Femur (tissue), 1 donor: ENCODE data around the gene SMIM14.
A peak's percentile ranks its signal among the peaks of the same experiment; 100 is the strongest.
"Not testable (repeated sequence)": the region's sequence is repeated elsewhere in the genome, so short reads cannot be mapped to it uniquely, and the experiment has no call there.

Source experiments
- DNase-seq: peaks from one replicate; pipeline ENCODE4 v3.0.0-alpha.2; 2017

Gene SMIM14

GRCh38 chr4:39591290-39591689 is 47.4 kb downstream of the SMIM14 start:
- no peak for DNase-seq

- no peak for DNase-seq
Observed at GRCh38 chr4:39587881-39588280, 50.8 kb downstream of the SMIM14 start.

DNA sequence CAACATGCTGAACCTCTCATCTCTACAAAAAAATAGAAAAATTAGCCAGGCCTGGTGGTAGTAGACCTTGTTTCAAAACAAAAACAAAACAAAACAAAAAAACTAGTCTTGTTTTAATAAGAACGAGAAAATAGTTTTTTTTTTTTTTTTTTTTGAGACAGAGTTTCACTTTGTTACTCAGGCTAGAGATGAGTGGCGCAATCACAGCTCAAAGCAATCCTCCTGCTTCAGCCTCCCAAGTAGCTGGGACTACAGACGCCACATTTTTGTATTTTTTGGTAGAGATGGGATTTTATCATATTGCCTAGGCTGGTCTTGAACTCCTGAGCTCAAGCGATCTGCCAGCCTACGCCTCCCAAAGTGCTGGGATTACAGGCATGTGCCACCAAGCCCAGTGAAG is 63.7 kb downstream of the SMIM14 start:
- DNase-seq = no peak

DNA sequence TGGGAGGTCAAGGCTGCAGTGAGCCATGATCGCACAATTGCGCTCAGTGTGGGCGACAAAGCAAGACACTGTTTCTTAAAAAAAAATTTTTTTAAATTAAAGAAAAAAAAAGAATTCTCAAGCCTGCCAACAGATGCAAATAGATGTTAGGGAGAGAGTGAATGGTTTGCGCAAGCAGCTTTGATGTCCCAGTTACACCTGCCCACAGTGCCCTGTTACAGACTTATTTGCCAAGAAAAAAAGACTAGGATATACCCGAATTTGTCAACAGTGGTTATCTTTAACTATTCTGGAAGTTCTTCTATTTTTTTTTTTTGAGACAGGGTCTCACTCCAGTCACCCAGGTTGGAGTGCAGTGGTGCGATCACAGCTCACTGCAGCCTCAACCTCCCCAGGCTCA is 67.2 kb downstream of the SMIM14 start:
- no peak for DNase-seq

- no peak for DNase-seq
Observed at GRCh38 chr4:39571054-39571453, 67.6 kb downstream of the SMIM14 start.

DNA sequence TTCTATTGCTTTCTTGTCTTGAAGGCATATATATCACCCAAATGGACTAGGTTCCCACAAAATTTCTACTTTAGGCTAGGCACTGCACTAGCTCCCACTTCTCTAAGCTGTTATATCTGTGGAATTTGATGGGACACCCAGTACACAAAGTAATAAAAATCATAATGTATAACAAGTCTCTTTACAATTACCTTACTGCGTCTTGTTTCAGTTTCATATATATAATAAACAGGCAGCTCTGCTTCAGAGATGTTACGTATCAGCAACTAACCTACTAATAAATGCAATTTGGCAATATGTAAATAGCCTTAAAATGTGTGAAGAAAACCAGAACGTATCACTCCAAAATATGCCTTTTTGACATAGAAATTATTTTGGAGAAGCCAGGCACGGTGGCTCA is 69.5 kb downstream of the SMIM14 start:
- DNase-seq = no peak

GRCh38 chr4:39568805-39569204 is 69.9 kb downstream of the SMIM14 start:
- no peak for DNase-seq

DNA sequence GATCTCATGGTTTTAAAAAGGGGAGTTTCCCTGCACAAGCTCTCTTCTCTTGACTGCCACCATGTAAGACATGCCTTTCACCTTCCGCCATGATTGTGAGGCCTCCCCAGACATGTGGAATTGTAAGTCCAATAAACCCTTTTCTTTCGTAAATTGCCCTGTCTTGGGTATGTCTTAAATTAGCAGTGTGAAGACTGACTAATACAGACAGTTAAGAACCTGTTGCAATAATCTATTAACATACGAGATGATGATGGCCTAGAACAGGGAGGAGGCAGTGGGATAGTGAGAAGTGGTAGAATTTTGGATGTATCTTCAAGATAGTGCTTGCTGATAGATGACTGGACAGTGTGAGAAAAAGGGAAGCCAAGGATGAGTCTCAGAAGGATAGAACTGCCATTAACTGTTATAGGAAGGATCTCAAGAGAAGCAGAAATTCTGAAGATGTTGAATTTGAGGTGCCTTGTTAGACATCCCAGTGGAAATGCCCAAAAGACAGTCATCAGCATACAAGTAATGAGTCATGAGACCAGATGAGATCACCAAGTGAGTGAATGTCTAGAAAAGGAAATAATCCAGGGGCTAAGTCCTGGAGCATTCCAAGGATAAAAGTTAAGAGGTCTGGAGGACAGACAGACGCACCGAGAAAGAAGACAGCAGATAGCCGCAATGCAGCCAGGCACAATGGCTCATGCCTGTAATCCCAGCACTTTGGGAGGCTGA is 72.6 kb downstream of the SMIM14 start:
- no peak for DNase-seq

- DNase-seq = no peak
Observed at GRCh38 chr4:39563346-39563847, 75.3 kb downstream of the SMIM14 start.

DNA sequence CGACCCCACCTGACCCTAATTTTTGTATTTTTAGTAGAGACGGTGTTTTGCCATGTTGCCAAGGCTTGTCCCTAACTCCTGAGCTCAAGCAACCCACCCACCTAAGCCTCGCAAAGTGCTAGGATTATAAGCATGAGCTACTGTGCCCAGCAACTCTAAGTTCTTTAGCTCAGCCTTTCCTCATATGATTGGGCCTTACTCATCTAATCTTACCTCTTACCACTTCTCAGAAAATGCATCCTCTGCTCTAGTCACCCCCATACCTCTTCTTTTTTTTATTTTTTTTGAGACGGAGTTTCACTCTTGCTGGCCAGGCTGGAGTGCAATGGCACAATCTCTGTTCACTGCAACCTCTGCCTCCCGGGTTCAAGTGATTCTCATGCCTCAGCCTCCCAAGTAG is 75.9 kb downstream of the SMIM14 start:
- DNase-seq = no peak

DNA sequence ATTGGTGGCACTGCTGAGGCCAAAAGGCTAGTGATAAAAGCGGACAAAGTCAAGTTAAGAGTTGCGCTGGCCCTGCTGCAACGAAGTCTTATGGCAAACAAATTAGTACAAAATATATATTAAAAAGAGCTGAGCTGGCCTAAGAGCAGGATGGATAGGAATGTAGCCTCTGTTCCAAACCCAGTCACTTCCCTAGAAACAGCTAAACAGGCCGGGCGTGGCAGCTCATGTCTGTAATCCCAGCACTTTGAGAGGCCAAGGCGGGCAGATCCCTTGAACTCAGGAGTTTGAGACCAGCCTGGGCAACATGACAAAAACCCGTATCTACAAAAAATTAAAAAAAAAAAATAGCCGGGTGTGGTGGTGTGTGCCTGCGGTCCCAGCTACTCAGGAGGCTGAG is 79.0 kb downstream of the SMIM14 start:
- peak; percentile 35 for DNase-seq

GRCh38 chr4:39555472-39555871 is 83.2 kb downstream of the SMIM14 start:
- no peak for DNase-seq

DNA sequence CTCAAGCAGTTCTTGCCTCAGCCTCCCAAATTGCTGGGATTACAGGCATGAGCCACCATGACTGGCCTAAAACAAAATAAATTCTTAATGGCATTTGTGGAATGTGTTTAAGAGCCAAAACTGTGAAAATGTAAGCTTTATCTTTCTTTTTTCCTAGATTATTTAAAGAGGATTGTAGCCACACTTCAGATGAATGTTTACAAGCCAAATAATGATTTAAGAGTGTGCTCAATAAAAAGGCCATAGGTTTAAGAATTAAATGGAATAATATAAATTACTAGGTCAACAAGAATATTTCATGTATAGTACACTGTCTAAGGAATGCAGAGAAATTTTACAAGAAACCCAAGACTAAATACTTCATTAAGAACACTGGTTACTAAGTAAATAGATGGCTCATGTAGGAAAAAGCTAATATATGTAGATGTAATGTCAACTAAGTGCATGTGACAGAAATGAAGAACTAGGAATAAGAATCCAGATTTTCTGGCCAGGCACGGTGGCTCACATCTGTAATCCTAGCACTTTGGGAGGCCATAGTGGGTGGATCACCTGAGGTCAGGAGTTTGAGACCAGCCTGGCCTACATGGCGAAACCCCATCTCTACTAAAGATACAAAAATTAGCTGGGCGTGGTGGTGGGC is 90.1 kb downstream of the SMIM14 start:
- no peak for DNase-seq

DNA sequence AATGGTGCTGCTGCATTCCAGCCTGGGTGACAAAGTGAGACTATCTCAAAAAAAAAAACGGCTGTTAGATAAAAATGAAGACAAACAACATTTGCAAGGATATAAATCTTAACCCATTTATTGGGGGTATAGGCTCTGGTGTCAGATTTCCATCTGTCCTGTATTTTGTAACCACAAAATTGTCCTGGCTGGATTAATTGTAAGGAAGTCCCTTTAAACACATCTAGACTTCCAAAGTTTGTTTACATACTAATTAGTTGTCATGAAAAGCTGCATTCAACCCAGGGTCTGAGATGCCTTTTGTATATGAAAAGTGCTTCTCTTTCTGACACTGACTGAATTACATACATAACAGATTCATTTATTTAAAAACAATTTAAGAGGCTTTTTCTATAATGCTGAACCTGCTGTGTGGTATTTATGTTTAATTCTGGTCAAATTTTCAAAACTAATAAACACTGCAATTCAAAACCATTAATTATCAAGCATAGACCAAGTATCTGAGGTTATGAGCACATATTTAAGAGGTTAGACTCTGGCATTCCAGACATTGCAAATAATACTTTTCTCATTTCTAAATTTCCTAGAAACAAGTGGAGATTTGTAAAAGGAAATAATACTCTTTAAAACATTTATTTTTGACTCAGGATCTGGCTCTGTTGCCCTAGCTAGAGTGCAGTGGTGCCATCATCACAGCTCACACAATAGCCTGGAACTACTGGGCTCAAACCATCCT is 93.9 kb downstream of the SMIM14 start:
- DNase-seq = no peak

DNA sequence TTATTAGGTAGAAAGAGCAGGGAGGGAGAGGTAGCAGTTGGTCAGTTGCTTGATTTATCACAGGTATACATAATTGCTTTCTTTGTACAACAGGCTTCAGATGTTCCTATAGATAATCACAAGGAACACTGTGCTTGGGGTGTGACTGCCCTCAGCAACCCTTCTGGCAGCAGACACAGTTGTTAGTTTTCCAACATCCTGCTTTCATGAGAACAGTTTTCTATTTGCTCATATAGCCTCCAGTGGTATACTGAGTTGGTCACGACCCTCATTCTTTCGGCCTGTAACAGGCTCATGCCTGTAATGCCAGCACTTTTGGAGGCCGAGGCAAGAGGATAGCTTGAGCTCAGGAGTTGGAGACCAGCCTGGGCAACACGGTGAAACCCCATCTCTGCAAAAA is 94.6 kb downstream of the SMIM14 start:
- DNase-seq = not testable (repeated sequence)

DNA sequence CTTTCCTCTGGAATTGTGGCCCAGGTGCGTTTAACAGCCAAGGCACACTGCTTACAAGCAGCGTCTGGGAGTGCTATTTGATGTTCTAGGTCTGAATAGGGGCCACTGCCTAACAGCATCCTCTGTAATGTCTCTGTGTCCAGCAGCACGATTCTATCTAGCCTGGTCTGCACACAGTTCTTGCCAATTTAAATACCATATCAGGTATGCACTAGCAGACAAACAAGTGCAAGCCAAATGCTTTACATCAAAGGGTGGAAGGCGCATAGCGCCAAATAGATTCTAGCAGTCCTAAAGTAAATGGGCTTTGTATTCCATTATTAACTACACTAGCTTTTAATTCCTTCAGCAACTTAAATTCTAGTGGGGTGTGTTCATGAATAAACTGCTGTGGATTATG is 95.6 kb downstream of the SMIM14 start:
- DNase-seq = no peak

- no peak for DNase-seq
Observed at GRCh38 chr4:39542611-39543012, 96.1 kb downstream of the SMIM14 start.

- no peak for DNase-seq
Observed at GRCh38 chr4:39541987-39542610, 96.6 kb downstream of the SMIM14 start.

DNA sequence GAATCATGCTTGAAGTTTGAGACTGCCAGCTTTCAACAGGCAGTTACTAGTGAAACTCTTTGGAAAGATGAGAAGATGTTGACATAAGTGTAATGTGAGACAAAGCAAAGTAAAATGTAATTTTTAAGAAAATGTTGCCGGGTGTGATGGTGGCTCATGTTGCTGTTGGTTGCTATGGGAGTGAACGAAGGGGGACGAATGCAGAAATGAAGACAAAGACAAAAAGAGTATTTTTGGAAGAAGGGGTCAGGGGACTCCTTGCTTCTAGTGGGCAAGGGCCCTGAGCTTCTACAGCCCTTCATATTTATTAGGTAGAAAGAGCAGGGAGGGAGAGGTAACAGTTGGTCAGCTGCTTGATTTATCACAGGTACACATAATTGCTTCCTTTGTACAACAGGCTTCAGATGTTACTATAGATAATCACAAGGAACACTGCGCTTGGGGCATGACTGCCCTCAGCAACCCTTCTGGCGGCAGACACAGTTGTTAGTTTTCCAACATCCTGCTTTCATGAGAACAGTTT is 99.5 kb downstream of the SMIM14 start:
- no peak for DNase-seq

- DNase-seq = no peak
Observed at GRCh38 chr4:39533541-39533940, 105.1 kb downstream of the SMIM14 start.

GRCh38 chr4:39532237-39532636 is 106.4 kb downstream of the SMIM14 start:
- not testable (repeated sequence) for DNase-seq

GRCh38 chr4:39530682-39531081 is 108.0 kb downstream of the SMIM14 start:
- no peak for DNase-seq

DNA sequence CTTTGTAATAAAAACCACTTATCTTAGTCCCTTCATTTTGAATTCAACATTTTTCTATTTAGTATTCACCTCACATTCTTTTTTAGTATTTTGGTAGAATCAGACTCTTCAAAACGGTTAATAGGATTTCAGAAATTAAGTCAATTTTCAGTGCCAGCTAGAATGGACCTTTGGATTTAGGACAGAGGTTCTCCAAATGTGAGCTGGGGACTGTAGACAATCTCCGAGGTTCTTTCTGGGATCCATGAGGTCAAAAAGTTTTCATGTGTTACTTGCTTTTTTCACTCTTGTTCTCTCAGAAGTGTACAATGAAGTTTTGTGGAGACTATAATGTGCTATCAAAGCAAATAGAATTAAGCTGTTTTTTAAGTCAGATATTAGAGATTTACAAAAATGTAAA is 109.1 kb downstream of the SMIM14 start:
- no peak for DNase-seq
